Measurements from ENCODE around the gene MAST4.
A peak's percentile ranks its signal among the peaks of the same experiment; 100 is the strongest.

Gene MAST4

DNA sequence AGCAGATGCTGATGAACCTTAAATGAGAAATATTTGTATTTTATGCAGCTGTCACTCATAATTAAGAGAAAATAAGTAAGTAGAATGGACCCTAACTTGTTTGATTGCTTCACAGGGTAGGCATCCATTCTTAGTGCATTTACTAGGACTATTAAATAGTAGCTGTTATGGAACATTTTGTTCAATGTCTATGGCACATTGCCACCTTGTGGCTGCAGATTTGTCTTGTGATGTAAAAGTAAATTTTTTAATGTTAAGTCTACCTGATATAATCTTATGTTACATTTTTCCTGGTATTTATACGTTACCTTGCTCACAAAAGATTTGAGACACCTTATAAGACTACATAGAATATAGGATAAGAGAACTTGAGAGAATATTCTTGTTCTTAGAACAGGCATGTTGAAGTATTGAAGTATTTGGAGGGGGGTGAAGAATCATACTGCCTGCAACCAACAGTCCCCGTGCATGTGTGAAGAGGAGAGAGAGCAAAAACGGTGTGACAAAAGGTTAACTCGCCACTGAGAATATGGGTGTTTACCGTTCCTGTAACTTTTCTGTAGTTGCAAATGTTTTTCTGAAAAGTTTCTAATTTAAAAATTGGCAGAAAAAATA is 161.1 kb downstream of the MAST4 start:
- TF ChIP-seq, protein P1, sequence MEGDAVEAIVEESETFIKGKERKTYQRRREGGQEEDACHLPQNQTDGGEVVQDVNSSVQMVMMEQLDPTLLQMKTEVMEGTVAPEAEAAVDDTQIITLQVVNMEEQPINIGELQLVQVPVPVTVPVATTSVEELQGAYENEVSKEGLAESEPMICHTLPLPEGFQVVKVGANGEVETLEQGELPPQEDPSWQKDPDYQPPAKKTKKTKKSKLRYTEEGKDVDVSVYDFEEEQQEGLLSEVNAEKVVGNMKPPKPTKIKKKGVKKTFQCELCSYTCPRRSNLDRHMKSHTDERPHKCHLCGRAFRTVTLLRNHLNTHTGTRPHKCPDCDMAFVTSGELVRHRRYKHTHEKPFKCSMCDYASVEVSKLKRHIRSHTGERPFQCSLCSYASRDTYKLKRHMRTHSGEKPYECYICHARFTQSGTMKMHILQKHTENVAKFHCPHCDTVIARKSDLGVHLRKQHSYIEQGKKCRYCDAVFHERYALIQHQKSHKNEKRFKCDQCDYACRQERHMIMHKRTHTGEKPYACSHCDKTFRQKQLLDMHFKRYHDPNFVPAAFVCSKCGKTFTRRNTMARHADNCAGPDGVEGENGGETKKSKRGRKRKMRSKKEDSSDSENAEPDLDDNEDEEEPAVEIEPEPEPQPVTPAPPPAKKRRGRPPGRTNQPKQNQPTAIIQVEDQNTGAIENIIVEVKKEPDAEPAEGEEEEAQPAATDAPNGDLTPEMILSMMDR (IDR thresholded peaks at IDR 0.05; ENCODE audit: low read depth, low read length): 0 out of 2 replicates have a peak, but pooled peaks have one; percentile 4

GRCh38 chr5:66757834-66758371 is 161.7 kb downstream of the MAST4 start:
- no peak overlapping the region for H3K4me3 ChIP-seq (ENCODE audit: low read depth, low read length)
- TF ChIP-seq, protein P1 (IDR thresholded peaks at IDR 0.05; ENCODE audit: low read depth, low read length): no peak

More for the DNA sequence above, 161.1 kb downstream of the MAST4 start:
- H3K4me3 ChIP-seq (ENCODE audit: low read depth, low read length): no peak overlapping the region

GRCh38 chr5:66769030-66769733 is 173.0 kb downstream of the MAST4 start:
- no peak overlapping the region for H3K4me3 ChIP-seq (ENCODE audit: low read depth, low read length)

GRCh38 chr5:66769839-66770617 is 173.8 kb downstream of the MAST4 start:
- no peak overlapping the region for H3K4me3 ChIP-seq (ENCODE audit: low read depth, low read length)
- TF ChIP-seq, protein P1 (IDR thresholded peaks at IDR 0.05; ENCODE audit: low read depth, low read length): no peak

More at GRCh38 chr5:66769030-66769733, 173.0 kb downstream of the MAST4 start:
- TF ChIP-seq, protein P1 (IDR thresholded peaks at IDR 0.05; ENCODE audit: low read depth, low read length): no peak

DNA sequence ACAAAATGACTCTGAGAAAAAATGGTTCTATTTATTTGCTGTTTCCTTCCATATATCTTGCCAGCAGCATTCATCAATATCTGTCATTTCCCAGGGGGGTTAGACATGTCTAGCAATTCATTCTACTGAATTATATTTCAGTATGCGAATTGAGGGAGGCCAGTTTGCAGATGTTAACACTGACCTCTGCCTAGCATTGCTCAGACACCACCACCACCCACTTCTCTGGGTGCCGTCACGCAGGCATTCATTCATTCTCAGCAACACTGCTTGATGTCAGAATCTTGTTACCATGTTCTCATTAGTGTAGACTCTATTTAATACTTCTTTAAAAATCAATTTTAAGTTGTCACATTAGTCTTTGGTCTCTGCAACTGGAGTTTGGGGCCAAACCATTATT is 181.7 kb downstream of the MAST4 start:
- H3K4me3 ChIP-seq (ENCODE audit: low read depth, low read length): no peak overlapping the region
- TF ChIP-seq, protein P1 (IDR thresholded peaks at IDR 0.05; ENCODE audit: low read depth, low read length): no peak

GRCh38 chr5:66779528-66779927 is 183.3 kb downstream of the MAST4 start:
- TF ChIP-seq, protein P1 (IDR thresholded peaks at IDR 0.05; ENCODE audit: low read depth, low read length): no peak
- H3K4me3 ChIP-seq (ENCODE audit: low read depth, low read length): no peak overlapping the region

Data from WI38 (cell line).